K562 treated with DMSO at 1 percent for 12 hours (cell line): ENCODE measurements around the gene RBP7. TPM values are rescaled to one million over a fixed set of nuclear protein-coding genes. Genes with fewer than 3 reads are reported as not detected.

Experiments used
- total RNA-seq: library from RNA; unstranded; fragments of 300-600 nt; gene quantifications from 2 replicates; pipeline ENCODE4 v1.2.3, GENCODE V29; 2022; ENCODE audit not compliant: insufficient read depth

The RBP7 gene
- total RNA-seq = not detected in 2 replicates

DNA sequence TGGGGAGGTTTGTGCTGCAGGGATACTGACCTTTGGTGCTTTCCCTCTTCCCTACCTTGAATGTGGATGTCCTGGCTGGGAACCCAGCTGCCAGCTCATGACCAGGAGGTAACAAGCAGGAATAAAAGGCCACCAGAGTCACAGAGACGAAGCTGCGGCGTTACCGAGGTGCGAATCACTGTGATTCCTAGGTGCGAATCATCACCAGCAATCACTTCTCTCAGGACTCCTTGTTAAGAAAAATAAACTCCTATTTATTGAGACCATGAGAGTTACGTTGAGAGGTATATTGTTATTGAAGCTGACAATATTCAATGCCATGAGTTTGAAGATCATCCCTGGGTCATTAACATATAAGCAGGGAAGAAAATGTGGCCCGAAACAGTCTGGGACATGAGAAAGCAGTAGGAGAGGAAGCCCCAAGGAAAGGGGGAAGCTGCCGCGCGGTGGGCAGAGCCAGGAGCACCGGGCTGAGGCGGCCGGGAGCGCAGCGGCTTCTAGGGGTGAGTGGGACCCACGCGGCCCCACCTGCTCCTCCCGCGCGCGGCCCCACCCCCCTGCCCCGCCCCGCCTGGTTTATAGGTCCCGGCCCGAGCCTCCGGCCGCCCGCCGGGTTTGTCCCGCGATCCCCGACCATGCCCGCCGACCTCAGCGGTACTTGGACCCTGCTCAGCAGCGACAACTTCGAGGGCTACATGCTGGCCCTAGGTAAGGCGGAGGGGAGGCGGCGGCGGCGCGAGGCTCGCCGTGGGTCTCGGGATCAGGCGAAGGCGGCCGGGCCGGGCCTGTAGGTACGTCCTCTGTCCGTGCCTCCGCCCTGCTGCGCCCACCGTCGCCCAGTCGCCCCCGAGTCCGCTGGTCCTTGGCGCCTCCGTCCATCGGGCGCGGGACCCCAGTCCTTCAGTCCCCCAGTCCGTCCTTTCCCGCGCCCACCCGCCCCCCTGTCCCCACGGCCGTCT, at the start of gene RBP7:
Gene RBP7, plus strand, starts transcription at position 605 of the 959 bp plus-strand sequence. Its CDS starts 31 bp downstream, at position 636.

GRCh38 chr1:10032590-10033358, 35.7 kb downstream of the RBP7 start, which contains the start of gene UBE4B:
Gene UBE4B, plus strand, starts transcription at chr1:10032958. Its CDS starts 713 bp downstream, at chr1:10033671.

Other genes starting within 250 kb of the RBP7 start
- 45.7 and 93.7 TPM in 2 replicates for gene CLSTN1, start 173.3 kb upstream of the RBP7 start, total RNA-seq
- 51.4 and 67.6 TPM in 2 replicates for gene CTNNBIP1, start 87.0 kb upstream of the RBP7 start, total RNA-seq
- gene LZIC, start 53.8 kb upstream of the RBP7 start, total RNA-seq = 20.9 and 30.4 TPM in 2 replicates
- gene NMNAT1, start 53.8 kb upstream of the RBP7 start, total RNA-seq = 8.7 and 18.1 TPM in 2 replicates
- 22.5 and 66.3 TPM in 2 replicates for gene UBE4B, start 35.7 kb downstream of the RBP7 start, total RNA-seq
- gene KIF1B, start 213.3 kb downstream of the RBP7 start, total RNA-seq = 5.1 and 21.6 TPM in 2 replicates